ENCODE results near the gene CACNG5.

DNA sequence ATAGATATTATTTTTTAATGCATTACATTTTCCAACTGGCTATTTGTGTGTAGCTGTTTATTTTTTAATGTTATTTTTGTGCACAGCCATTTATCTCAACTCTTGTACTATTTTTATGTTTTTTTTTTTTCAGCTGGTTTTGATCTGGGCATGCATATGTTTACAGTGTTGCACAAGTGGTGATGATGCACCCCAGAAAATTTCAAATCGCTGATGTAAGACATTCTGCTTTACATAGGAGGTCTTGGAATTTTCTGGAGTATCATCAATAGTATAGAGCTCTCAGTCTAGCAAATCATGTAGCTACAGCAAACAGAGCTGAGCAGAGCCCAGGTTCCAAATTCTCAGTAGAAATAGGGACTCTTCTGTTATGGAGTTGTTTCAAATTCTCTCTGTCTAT lies 30.2 kb downstream of the CACNG5 start:
- no peak for TF ChIP-seq YY1 (IDR thresholded peaks at IDR 0.05)
- TF ChIP-seq JUND (IDR thresholded peaks at IDR 0.05), result no peak
- TF ChIP-seq, protein P1, sequence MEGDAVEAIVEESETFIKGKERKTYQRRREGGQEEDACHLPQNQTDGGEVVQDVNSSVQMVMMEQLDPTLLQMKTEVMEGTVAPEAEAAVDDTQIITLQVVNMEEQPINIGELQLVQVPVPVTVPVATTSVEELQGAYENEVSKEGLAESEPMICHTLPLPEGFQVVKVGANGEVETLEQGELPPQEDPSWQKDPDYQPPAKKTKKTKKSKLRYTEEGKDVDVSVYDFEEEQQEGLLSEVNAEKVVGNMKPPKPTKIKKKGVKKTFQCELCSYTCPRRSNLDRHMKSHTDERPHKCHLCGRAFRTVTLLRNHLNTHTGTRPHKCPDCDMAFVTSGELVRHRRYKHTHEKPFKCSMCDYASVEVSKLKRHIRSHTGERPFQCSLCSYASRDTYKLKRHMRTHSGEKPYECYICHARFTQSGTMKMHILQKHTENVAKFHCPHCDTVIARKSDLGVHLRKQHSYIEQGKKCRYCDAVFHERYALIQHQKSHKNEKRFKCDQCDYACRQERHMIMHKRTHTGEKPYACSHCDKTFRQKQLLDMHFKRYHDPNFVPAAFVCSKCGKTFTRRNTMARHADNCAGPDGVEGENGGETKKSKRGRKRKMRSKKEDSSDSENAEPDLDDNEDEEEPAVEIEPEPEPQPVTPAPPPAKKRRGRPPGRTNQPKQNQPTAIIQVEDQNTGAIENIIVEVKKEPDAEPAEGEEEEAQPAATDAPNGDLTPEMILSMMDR (IDR thresholded peaks at IDR 0.05; ENCODE audit: low read depth, low read length, missing input control), result no peak
- TF ChIP-seq, protein P2, sequence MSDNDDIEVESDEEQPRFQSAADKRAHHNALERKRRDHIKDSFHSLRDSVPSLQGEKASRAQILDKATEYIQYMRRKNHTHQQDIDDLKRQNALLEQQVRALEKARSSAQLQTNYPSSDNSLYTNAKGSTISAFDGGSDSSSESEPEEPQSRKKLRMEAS (IDR thresholded peaks at IDR 0.05), result no peak
- TF ChIP-seq FOXA1 (IDR thresholded peaks at IDR 0.05), result no peak
- TF ChIP-seq, protein P3, sequence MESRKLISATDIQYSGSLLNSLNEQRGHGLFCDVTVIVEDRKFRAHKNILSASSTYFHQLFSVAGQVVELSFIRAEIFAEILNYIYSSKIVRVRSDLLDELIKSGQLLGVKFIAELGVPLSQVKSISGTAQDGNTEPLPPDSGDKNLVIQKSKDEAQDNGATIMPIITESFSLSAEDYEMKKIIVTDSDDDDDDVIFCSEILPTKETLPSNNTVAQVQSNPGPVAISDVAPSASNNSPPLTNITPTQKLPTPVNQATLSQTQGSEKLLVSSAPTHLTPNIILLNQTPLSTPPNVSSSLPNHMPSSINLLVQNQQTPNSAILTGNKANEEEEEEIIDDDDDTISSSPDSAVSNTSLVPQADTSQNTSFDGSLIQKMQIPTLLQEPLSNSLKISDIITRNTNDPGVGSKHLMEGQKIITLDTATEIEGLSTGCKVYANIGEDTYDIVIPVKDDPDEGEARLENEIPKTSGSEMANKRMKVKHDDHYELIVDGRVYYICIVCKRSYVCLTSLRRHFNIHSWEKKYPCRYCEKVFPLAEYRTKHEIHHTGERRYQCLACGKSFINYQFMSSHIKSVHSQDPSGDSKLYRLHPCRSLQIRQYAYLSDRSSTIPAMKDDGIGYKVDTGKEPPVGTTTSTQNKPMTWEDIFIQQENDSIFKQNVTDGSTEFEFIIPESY (IDR thresholded peaks at IDR 0.05), result no peak
- TF ChIP-seq, protein P4, sequence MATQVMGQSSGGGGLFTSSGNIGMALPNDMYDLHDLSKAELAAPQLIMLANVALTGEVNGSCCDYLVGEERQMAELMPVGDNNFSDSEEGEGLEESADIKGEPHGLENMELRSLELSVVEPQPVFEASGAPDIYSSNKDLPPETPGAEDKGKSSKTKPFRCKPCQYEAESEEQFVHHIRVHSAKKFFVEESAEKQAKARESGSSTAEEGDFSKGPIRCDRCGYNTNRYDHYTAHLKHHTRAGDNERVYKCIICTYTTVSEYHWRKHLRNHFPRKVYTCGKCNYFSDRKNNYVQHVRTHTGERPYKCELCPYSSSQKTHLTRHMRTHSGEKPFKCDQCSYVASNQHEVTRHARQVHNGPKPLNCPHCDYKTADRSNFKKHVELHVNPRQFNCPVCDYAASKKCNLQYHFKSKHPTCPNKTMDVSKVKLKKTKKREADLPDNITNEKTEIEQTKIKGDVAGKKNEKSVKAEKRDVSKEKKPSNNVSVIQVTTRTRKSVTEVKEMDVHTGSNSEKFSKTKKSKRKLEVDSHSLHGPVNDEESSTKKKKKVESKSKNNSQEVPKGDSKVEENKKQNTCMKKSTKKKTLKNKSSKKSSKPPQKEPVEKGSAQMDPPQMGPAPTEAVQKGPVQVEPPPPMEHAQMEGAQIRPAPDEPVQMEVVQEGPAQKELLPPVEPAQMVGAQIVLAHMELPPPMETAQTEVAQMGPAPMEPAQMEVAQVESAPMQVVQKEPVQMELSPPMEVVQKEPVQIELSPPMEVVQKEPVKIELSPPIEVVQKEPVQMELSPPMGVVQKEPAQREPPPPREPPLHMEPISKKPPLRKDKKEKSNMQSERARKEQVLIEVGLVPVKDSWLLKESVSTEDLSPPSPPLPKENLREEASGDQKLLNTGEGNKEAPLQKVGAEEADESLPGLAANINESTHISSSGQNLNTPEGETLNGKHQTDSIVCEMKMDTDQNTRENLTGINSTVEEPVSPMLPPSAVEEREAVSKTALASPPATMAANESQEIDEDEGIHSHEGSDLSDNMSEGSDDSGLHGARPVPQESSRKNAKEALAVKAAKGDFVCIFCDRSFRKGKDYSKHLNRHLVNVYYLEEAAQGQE (IDR thresholded peaks at IDR 0.05), result no peak
- TF ChIP-seq RAD21 (IDR thresholded peaks at IDR 0.05), result no peak
- no peak for TF ChIP-seq TAF1 (conservative IDR thresholded peaks at IDR 0.05)
- TF ChIP-seq HNF4G (IDR thresholded peaks at IDR 0.05), result no peak
- TF ChIP-seq, protein P5, sequence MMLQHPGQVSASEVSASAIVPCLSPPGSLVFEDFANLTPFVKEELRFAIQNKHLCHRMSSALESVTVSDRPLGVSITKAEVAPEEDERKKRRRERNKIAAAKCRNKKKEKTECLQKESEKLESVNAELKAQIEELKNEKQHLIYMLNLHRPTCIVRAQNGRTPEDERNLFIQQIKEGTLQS (IDR thresholded peaks at IDR 0.05), result no peak
- no peak for TF ChIP-seq SP1 (IDR thresholded peaks at IDR 0.05)
